Fibroblast of gingiva (primary cell): ENCODE measurements around the gene ANKS1B.
"Not testable (repeated sequence)": the region's sequence is repeated elsewhere in the genome, so short reads cannot be mapped to it uniquely, and the experiment has no call there.

Experiments used
- DNase-seq: peaks from one replicate; pipeline ENCODE4 v3.0.0-alpha.2; 2011; ENCODE audit warnings: low read depth

The ANKS1B gene

DNA sequence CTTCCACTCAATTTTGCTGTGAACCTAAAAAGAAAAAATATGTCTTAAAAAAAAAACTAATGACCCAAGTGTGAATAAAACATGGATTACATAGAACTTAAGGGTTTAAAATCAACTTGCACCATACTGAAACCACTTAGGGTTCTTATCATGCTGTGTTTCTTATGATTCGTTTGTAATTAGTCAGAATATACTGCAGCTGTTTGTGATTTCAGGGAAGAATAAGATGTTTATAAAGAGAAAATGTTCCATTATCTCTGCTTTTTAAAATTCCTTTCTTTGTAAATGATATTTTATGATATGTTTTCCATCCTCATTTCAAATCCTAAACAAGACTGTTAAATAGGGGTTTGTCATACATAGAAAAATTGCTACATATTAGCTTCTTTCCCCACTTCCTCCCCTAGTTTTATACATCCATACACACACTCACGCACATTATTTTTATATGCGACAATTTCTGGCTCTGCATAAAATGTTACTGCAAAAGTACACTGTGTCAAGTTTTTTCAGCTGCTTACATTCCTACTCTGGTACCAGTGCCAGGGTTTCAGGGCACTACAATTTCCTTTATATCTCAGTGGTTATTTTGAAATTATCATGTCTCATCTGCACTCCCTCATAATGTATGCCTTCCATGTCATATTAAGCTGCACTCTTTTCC lies 612.3 kb downstream of the ANKS1B start:
- no peak for DNase-seq

GRCh38 chr12:99370421-99371138 lies 614.2 kb downstream of the ANKS1B start:
- DNase-seq, result no peak

- DNase-seq, result no peak
Measured at GRCh38 chr12:99367181-99367580, 617.6 kb downstream of the ANKS1B start.

DNA sequence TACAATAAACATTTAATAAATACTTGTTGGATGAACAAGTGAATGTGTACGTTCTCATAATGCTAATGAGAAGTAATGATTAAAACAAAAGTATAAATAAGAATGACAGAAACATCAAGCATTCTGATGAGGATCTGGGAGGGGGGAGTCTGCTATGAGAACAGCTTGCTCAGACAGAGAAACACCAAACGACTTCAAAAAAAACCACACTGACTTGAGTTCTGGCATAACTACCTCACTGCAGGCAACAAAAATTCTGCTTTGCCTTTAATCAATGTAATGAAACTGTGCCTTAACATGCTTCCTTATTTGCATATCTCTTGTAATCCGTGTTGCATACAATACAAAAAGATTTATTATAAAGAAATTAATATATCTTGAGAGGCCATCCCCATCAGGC lies 632.5 kb downstream of the ANKS1B start:
- no peak for DNase-seq

DNA sequence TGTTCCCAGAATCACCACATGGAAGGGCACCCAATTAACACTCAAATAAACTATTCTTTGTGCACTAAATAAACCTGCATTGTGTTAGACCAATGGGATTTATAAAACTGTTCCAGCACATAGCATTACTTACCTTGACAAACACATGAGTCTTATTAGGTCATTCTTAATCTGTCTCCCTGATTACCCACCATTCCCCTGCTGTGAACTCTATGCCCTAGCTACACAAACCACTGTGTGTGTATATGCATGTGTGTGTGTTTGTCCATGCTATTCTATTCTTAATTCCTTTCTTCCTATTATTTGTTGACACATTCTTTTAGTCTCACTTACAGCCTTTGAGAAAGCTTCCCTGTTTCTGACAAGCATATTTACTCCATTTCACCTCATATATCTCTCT lies 640.8 kb downstream of the ANKS1B start:
- DNase-seq, result no peak

DNA sequence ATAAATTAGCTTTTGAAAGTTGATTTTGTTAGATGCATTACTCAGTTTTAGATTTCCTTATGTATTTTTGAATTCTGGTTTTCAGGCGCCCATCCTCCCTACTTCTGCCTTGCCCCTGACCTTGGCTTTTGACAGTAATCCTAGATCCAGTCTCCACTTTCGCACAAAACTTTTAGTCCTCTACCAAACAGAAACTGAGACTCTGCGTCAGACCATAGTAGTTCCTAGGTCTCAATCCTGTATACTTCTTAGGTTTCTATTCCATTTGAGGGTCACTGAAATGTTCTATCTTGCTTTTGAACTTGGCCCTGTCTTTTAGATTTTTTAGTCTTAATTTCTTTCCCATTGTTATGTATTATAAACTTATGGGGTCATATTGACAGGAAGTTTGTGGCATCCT lies 645.1 kb downstream of the ANKS1B start:
- no peak for DNase-seq

- DNase-seq, result no peak
Measured at GRCh38 chr12:99334285-99335056, 650.3 kb downstream of the ANKS1B start.

- DNase-seq, result no peak
Measured at GRCh38 chr12:99332936-99333591, 651.7 kb downstream of the ANKS1B start.

DNA sequence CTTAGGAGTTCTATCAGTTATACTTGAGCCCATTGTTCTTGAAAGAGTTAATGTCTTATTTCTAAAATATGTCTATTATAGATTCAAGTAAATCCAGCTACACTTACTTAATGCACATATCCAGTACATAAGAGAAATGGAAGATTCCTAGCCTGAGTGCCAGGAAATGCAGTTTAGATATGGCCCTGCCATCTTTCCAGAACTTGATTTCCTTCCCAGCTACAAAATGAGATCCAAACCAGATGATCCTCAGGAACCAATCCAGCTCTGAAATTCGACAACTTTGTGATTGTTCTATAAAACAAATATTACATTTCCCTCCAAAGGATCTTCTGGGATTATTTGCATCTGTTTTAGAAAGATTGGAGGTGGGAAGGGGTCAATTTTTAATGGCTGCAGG lies 654.5 kb downstream of the ANKS1B start:
- no peak for DNase-seq

DNA sequence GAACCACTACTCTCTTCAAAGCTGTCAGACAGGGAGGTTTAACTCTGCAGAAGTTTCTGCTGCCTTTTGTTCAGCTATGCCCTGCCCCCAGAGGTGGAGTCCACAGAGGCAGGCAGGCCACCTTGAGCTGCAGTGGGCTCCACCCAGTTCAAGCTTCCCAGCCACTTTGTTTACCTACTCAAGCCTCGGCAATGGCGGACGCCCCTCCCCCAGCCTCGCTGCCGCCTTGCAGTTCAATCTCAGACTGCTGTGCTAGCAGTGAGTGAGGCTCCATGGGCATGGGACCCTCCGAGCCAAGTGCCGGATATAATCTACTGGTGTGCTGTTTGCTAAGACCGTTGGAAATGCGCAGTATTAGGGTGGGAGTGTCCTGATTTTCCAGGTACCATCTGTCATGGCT lies 663.5 kb downstream of the ANKS1B start:
- DNase-seq, result not testable (repeated sequence)

- no peak for DNase-seq
Measured at GRCh38 chr12:99311373-99311772, 673.4 kb downstream of the ANKS1B start.

DNA sequence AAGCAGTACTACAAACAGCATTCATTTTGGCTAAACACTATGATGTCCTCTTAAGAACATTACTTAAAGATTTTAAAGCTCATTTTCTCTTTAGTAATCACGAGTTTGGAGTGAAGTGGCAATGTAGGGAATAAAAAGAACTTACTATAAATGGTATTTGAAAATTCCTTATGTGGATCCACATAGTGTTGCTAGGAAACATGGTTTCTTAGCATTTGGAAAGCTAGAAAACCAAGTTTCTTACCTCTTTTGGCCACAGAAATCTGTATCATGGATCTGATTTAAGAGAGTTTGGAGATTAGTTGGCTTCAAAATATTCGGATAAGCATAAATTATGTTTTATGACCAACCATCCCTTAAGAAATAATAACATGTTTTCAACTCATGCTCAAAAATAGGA lies 674.9 kb downstream of the ANKS1B start:
- no peak for DNase-seq

DNA sequence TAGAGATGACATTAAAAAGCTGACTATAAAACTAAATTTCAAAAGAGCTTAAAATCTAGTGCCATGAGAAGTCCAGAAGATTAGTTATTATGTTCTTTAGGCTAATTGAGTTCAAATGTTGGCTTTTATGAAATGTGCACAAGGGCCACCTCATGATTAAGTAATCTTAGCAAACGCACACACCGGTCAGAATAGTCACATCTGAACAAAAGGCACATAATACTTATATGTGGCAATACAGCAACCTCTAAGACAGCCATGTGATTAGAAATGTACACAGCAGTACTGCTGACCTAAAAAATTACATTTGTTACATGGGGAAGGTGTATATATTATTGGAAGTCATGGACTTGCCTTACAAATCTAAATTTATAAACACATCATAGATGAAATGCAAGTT lies 681.9 kb downstream of the ANKS1B start:
- DNase-seq, result no peak

DNA sequence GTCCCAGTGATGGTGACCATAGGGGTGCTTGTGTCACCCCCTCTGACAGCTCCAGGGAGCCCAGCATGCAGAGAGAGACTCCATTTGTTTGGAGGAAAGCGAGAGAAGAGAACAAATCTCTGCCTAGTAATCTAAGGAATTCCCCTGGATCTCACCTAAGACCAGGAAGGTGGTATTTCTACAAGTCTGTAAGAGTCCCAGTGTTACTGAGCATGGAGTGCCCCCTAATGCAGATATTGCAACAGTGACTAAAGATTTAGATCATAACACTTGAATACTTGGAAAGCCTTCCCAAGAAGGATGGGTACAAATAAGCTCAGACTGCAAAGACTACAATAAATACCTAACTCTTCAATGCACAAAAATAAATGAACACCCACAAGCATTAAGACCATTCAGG lies 697.6 kb downstream of the ANKS1B start:
- DNase-seq, result no peak

- no peak for DNase-seq
Measured at GRCh38 chr12:99284161-99284560, 700.6 kb downstream of the ANKS1B start.

GRCh38 chr12:99282624-99283023 lies 702.1 kb downstream of the ANKS1B start:
- no peak for DNase-seq

DNA sequence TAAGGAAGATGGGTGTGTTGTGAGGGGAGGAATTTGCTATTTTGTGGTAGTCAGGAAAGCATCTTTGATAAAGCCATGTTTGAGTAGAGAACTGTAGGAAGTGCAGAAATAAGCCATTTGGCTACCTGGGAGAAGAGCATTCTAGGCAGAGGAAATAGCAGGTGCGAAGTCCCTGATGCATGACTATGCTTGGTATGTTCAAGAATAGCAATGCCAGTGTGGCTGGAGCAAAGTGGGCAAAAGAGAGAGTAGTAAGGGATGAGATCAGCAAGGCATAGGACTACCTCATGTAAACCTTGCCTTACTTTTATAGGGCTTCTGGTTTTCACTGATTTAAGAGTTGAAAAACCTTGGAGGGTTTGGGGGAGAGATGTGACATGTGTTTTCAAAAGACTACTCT lies 702.6 kb downstream of the ANKS1B start:
- no peak for DNase-seq

DNA sequence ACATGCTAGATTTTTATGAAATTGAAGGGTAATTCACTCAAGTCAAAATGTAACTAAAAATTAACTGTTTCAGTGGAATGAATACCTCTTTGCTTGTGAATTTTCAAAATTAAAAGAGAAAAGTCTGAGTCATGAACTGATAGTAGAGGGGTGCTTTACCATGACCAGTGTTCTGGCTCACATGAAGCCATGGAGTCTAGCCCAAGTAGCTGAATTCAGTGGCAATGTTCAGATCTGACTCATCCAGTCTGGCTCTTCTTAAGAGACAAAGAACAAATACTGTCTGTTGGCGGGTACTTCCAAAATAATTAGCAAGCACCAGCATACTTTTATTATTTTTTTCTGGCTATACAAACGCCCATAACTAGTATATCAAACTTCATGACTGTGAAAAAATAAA lies 703.5 kb downstream of the ANKS1B start:
- DNase-seq, result no peak

DNA sequence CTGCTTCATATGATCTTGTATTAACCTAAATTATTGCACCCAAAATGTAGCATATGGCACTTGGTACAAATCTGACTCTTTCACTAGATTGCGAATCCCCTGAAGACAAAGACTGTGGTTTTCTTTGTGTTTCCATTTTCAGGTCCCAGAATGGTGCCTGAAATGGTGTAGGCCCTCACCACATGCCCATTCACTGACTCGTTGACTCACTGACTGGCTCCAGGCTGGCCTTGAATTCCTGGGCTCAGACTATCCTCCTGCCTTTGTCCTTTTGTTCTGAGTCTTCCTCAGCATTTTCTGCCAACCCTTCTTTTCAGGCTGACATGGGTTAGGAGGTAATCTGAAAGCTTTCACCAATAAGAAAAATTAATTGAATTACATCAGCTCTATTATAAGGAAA lies 705.8 kb downstream of the ANKS1B start:
- no peak for DNase-seq

DNA sequence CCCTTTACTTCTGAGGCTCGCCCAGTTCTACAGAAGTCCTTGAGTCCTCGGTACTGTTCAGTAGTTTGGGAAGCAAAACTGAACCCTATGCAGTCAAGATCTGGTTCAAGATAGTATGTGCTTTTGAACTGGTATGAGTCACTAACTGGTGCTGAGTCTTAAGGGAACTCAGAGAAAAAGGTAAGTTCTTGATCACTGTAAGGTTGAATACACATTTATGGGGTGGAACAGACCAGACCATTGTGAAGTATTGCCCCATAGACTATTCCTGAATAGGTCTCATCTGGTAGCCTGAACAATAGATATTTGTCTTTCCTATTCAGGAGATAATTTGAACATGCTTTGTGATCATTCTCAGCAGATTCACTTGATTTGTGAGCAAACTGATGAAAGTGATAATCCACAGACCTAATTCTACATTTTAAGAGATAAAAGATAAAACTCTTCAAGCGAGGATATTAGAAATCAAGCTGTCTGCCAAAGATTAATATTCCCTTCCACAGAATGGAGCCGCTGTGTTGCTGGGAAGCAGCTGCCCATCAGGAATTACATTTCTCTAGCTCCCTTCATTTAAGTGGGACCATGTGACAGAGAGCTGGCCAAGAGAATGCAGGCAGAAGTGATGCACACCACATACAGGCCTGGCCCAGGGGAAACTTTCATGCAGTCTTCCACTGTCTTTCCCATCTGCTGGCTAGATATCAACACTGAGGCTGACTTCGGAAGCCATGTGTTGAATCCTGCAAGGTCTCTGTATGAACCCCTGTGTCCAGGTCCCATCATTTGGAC lies 707.0 kb downstream of the ANKS1B start:
- DNase-seq, result no peak

DNA sequence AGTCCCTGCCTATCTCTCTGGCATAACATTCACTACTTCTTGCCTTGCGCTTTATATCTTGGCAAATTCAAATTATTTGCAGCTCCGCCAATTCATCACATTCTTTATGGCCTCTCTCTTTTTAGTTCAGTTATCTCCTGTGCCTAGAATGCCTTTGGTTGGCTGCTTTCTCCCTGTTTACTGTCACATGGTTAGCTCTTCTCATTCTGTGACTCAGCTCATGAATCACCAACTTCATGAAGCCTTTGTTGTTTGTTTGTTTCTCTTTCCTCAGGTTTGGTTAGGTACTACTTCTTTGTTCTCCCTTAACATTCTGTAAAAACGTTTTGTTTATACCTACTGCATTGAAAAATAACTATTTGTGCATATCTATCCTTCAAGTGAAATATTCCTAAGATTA lies 713.7 kb downstream of the ANKS1B start:
- DNase-seq, result no peak

DNA sequence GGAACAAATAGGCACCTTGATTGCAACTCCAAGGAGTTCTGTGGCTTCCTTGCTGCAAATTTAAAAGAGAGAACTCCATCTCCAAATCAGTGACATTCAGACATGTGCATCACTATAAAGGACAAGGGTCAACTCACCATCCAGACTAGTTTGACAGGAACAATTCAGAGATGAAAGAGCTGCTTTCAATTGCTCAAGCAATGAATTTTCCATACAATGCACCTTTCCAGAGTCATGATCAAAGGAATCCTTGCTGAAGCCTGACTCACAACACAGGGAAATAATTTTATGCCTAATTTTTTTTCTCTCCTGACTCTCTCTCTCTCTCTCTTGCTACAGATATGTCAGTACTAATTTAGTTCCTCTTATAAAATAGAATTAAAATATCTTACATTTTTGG lies 717.7 kb downstream of the ANKS1B start:
- DNase-seq, result no peak
